Mucosa of gallbladder (tissue), 1 donor: ENCODE results near the gene FANCE. TPM values are rescaled to one million over a fixed set of nuclear protein-coding genes. Genes with fewer than 3 reads are reported as not detected.
"Not testable (repeated sequence)": the region's sequence is repeated elsewhere in the genome, so short reads cannot be mapped to it uniquely, and the experiment has no call there.

Source experiments
- DNase-seq: peaks from one replicate; pipeline ENCODE4 v3.0.0-alpha.2; 2020; ENCODE audit warnings: low spot score
- total RNA-seq: library from RNA; stranded (reverse); gene quantifications from one replicate; pipeline ENCODE4 v1.2.1, GENCODE V29; 2021
- donor health status: DM: no; HTN: no; CAD: no.

The FANCE gene
- total RNA-seq, 1 donor from 2014 or later: 2.6 TPM

GRCh38 chr6:35496841-35497570, 44.9 kb downstream of the FANCE start, which contains the start of gene TEAD3:
TSS of gene TEAD3 (minus strand) at chr6:35497079.
- peak; percentile 47 for DNase-seq

GRCh38 chr6:35497571-35498421, 45.7 kb downstream of the FANCE start:
- peak; percentile 55 for DNase-seq

GRCh38 chr6:35498422-35499067, 46.4 kb downstream of the FANCE start:
- no peak for DNase-seq

GRCh38 chr6:35499372-35499771, 47.2 kb downstream of the FANCE start:
- no peak for DNase-seq

- DNase-seq: no peak
These were observed 48.6 kb downstream of the FANCE start for GRCh38 chr6:35500782-35501181.

GRCh38 chr6:35501784-35502183, 49.6 kb downstream of the FANCE start:
- DNase-seq: no peak

- no peak for DNase-seq
These were observed 51.4 kb downstream of the FANCE start for GRCh38 chr6:35503534-35503933.

GRCh38 chr6:35505999-35506412, 53.9 kb downstream of the FANCE start:
- DNase-seq: no peak

- DNase-seq: no peak
These were observed 54.4 kb downstream of the FANCE start for GRCh38 chr6:35506536-35506935.

GRCh38 chr6:35507221-35507620, 55.1 kb downstream of the FANCE start:
- DNase-seq: no peak

GRCh38 chr6:35508027-35508426, 55.9 kb downstream of the FANCE start:
- no peak for DNase-seq

GRCh38 chr6:35508542-35508941, 56.4 kb downstream of the FANCE start:
- DNase-seq: no peak

- DNase-seq: no peak
These were observed 58.9 kb downstream of the FANCE start for GRCh38 chr6:35510916-35511561.

- no peak for DNase-seq
These were observed 59.4 kb downstream of the FANCE start for GRCh38 chr6:35511562-35511941.

GRCh38 chr6:35512006-35512405, 59.9 kb downstream of the FANCE start:
- no peak for DNase-seq

- DNase-seq: no peak
These were observed 60.6 kb downstream of the FANCE start, which contains the start of gene TULP1 for GRCh38 chr6:35512740-35513139. TSS of gene TULP1 (minus strand) at chr6:35512896. CDS start at chr6:35512858, 38 bp downstream.

GRCh38 chr6:35514587-35514986, 62.4 kb downstream of the FANCE start:
- DNase-seq: no peak

- not testable (repeated sequence) for DNase-seq
These were observed 63.8 kb downstream of the FANCE start for GRCh38 chr6:35515939-35516338.
